K562 (cell line): ENCODE results near the gene CCDC7. TPM values are rescaled to one million over a fixed set of nuclear protein-coding genes. Genes with fewer than 3 reads are reported as not detected.

ENCODE experiments used
- ATAC-seq: fragments of 200-7000 bp; cut with Tn5 transposase; 3 replicates; pipeline ENCODE4 v1.9.1; 2020; ENCODE audit warnings: moderate library complexity
- BruUV-seq: library from RNA; stranded (reverse); fragments of 400-500 nt; replicated peaks from 2 replicates; lab custom pipeline; 2021; lab: Mats Ljungman, UMichigan
- CTCF ChIA-PET: fragments of 300-600 bp; formaldehyde crosslinking; extraction: SDS; loops from one replicate; lab custom pipeline; 2021; ENCODE audit warnings: low intra/inter-chr PET ratio; lab: Yijun Ruan, JAX
- POLR2A ChIA-PET: fragments of 300-600, 350-650 bp; sonication (Branson Sonifier 250); formaldehyde crosslinking; extraction: SDS; loops from one replicate; lab custom pipeline; 2021; ENCODE audit warnings: antibody characterized with exemption, inconsistent platforms; lab: Yijun Ruan, JAX
- DNase-seq, 4 experiments: peaks; one replicate each; pipeline versions ENCODE4 v3.0.0 to v3.0.0-alpha.2; 2011 to 2018; ENCODE audit warnings: low spot score in 3 of 4, mixed read lengths in 3 of 4; ENCODE audit errors: extremely low read depth in 1 of 4
- FAIRE-seq: peaks from 2 replicates; lab custom pipeline; 2011; peaks lifted over from hg19 to GRCh38; lab: Jason Lieb, UNC
- H2AFZ ChIP-seq: 2 replicates; pipeline ENCODE4 v1.6.0; 2011; ENCODE audit warnings: low read depth, low read length, control low read depth, inconsistent platforms
- H3K27ac ChIP-seq: fragments of 200-600 bp; 3 replicates; pipeline ENCODE4 v1.8.0; 2011; ENCODE audit warnings: low read depth, mild to moderate bottlenecking, control low read depth, inconsistent platforms, low read length, moderate library complexity, mixed read lengths; ENCODE audit errors: extremely low read depth
- H3K27me3 ChIP-seq, 2 experiments: fragments of 300-600 bp in 1 of 2; 2 replicates in 1 of 2; 3 replicates in 1 of 2; pipeline versions ENCODE4 v1.6.0 to v1.8.0; 2011; ENCODE audit warnings: inconsistent platforms in 2 of 2, low read length in 2 of 2, mild to moderate bottlenecking in 1 of 2, mixed read lengths in 1 of 2, moderate library complexity in 1 of 2; ENCODE audit not compliant: control insufficient read depth in 2 of 2, insufficient read depth in 2 of 2
- H3K36me3 ChIP-seq: fragments of 300-600 bp; 3 replicates; pipeline ENCODE4 v1.8.0; 2011; ENCODE audit warnings: mild to moderate bottlenecking, low read length, inconsistent platforms; ENCODE audit not compliant: control insufficient read depth, insufficient read depth
- H3K4me1 ChIP-seq, 2 experiments: fragments of 200-600 bp in 1 of 2; replicated peaks in 1 of 2; 2 replicates in 1 of 2; 3 replicates in 1 of 2; pipeline versions ENCODE4 v1.5.1 to v1.8.0; 2011; ENCODE audit warnings: inconsistent platforms in 2 of 2, low read length in 2 of 2, mild to moderate bottlenecking in 1 of 2, mixed read lengths in 1 of 2, moderate library complexity in 1 of 2; ENCODE audit not compliant: control insufficient read depth in 2 of 2, insufficient read depth in 2 of 2
- H3K4me2 ChIP-seq: 2 replicates; pipeline ENCODE4 v1.6.1; 2011; ENCODE audit warnings: low read length, control low read depth, inconsistent platforms, mixed read lengths; ENCODE audit not compliant: insufficient read depth
- H3K4me3 ChIP-seq: fragments of 200-600 bp; sonication (generic), shearing (Covaris generic); 2 replicates; pipeline ENCODE4 v1.5.1; 2016; ENCODE audit warnings: control low read depth, inconsistent platforms
- H3K79me2 ChIP-seq: fragments of 200-600 bp; 3 replicates; pipeline ENCODE4 v1.8.0; 2011; ENCODE audit warnings: low read length, inconsistent platforms; ENCODE audit not compliant: control insufficient read depth, insufficient read depth
- H3K9ac ChIP-seq, 2 experiments: 2 replicates each; pipeline versions ENCODE4 v1.6.0 to v1.6.1; 2011; ENCODE audit warnings: low read depth in 2 of 2, low read length in 2 of 2, control low read depth in 1 of 2, inconsistent platforms in 1 of 2, mild to moderate bottlenecking in 1 of 2, mixed read lengths in 1 of 2; ENCODE audit not compliant: insufficient read depth in 1 of 2
- H3K9me1 ChIP-seq: one replicate; pipeline ENCODE4 v1.6.0; 2011; ENCODE audit warnings: inconsistent platforms, mild to moderate bottlenecking, low read length, moderate library complexity; ENCODE audit not compliant: control insufficient read depth, insufficient read depth
- H3K9me3 ChIP-seq: replicated peaks from 2 replicates; pipeline ENCODE4 v1.5.1; 2011; ENCODE audit warnings: low read depth, low read length, inconsistent platforms; ENCODE audit not compliant: control insufficient read depth, insufficient read depth
- H4K20me1 ChIP-seq: replicated peaks from 2 replicates; pipeline ENCODE4 v1.6.1; 2011; ENCODE audit warnings: low read length, inconsistent platforms, mixed read lengths; ENCODE audit not compliant: control insufficient read depth, insufficient read depth
- CCAR2 ChIP-seq: fragments of 200-400 bp; formaldehyde crosslinking; IDR thresholded peaks from 2 replicates; pipeline ENCODE4 v1.6.1; 2017; ENCODE audit warnings: mild to moderate bottlenecking, low read depth, low read length
- CEBPB ChIP-seq: fragments of 450-650 bp; IDR thresholded peaks from 2 replicates; pipeline ENCODE4 v1.6.1; 2016; ENCODE audit warnings: missing genetic modification characterization, missing compliant biosample characterization
- CEBPG ChIP-seq, 3 experiments: fragments of 200-800 bp in 1 of 3; sonication (Bioruptor generic) in 1 of 3; sonication (generic) in 1 of 3; formaldehyde crosslinking in 1 of 3; IDR thresholded peaks in 2 of 3; conservative IDR thresholded peaks in 1 of 3; 2 replicates each; pipeline versions ENCODE4 v1.6.1 to v1.8.0; 2016 to 2022; ENCODE audit warnings: missing compliant biosample characterization in 2 of 3, missing genetic modification characterization in 2 of 3, mild to moderate bottlenecking in 1 of 3, missing genetic modification reagents in 1 of 3
- HEY1 ChIP-seq: fragments of 250-450 bp; sonication (Bioruptor Pico); IDR thresholded peaks from 2 replicates; pipeline ENCODE4 v1.5.0; 2020; ENCODE audit warnings: mild to moderate bottlenecking, moderate library complexity, borderline replicate concordance
- KDM4B ChIP-seq, 2 experiments: fragments of 450-650 bp in 1 of 2; sonication (generic) in 1 of 2; IDR thresholded peaks; 2 replicates each; pipeline ENCODE4 v1.6.1; 2016 to 2017; ENCODE audit warnings: borderline replicate concordance in 2 of 2, antibody characterized with exemption in 1 of 2, low read depth in 1 of 2, mild to moderate bottlenecking in 1 of 2
- MLLT1 ChIP-seq, 2 experiments: fragments of 450-650 bp; IDR thresholded peaks; 2 replicates each; pipeline ENCODE4 v1.6.1; 2016
- RAD21 ChIP-seq, 2 experiments: fragments of 250-450 bp in 1 of 2; fragments of 450-650 bp in 1 of 2; sonication (Bioruptor Pico) in 1 of 2; formaldehyde crosslinking in 1 of 2; IDR thresholded peaks in 1 of 2; conservative IDR thresholded peaks in 1 of 2; 2 replicates each; pipeline versions ENCODE4 v1.4.0 to v1.8.0; 2020 to 2022; ENCODE audit warnings: mild to moderate bottlenecking in 2 of 2, moderate library complexity in 1 of 2
- RHOXF2B ChIP-seq: fragments of 250-450 bp; sonication (Bioruptor Pico); conservative IDR thresholded peaks from 2 replicates; pipeline ENCODE4 v1.5.1; 2021
- SIN3B ChIP-seq: fragments of 450-650 bp; IDR thresholded peaks from 2 replicates; pipeline ENCODE4 v1.6.1; 2017; ENCODE audit warnings: low read depth, mild to moderate bottlenecking, moderate library complexity
- SMARCE1 ChIP-seq: fragments of 450-650 bp; IDR thresholded peaks from 2 replicates; pipeline ENCODE4 v1.7.1; 2016; ENCODE audit warnings: mild to moderate bottlenecking
- THRAP3 ChIP-seq: fragments of 450-650 bp; IDR thresholded peaks from 2 replicates; pipeline ENCODE4 v1.6.1; 2016; ENCODE audit warnings: mild to moderate bottlenecking, inconsistent platforms, borderline replicate concordance
- VEZF1 ChIP-seq: fragments of 200-800 bp; sonication (Bioruptor generic); IDR thresholded peaks from 2 replicates; pipeline ENCODE4 v1.6.1; 2017; ENCODE audit warnings: missing genetic modification characterization, missing compliant biosample characterization
- ZNF780A ChIP-seq: fragments of 250-450 bp; sonication (Bioruptor Pico); IDR thresholded peaks from 2 replicates; pipeline ENCODE4 v1.5.0; 2021; ENCODE audit warnings: mild to moderate bottlenecking
- WGBS: fragments of 100-300 bp; shearing (Covaris generic); methylation state at CpG from one replicate; pipeline ENCODE4 v1.1.6; 2016; ENCODE audit warnings: low coverage, mixed read lengths; ENCODE audit not compliant: insufficient coverage; ENCODE audit errors: missing lambda C conversion rate; 5-methylcytosine and 5-hydroxymethylcytosine counted together
- in situ Hi-C: fragments of 300-500 bp; cut with MboI; formaldehyde crosslinking; loops from 4 replicates; pipeline ENCODE4 v1.15.0; 2018; ENCODE audit warnings: inconsistent platforms, mixed read lengths
- intact Hi-C: fragments of 100-400 bp; cut with micrococcal nuclease; formaldehyde crosslinking; loops from 2 replicates; pipeline ENCODE4 v1.14.2; 2022
- polyA plus RNA-seq, 8 experiments: library from polyadenylated mRNA; depleted of rRNA in 4 of 8; stranded (reverse) in 5 of 8; unstranded in 3 of 8; fragments of >200 nt; fragmentation: Nextera tagmentation in 2 of 8; fragmentation: Illumina TruSeq in 1 of 8; extraction: Ambion mirVana in 2 of 8; extraction: Trizol in 1 of 8; gene quantifications; 2 replicates each; pipeline versions ENCODE4 v1.2.1 to v1.2.3, GENCODE V29; 2011 to 2014; ENCODE audit warnings: inconsistent platforms in 1 of 8, missing spikeins in 1 of 8
- total RNA-seq, 7 experiments: library from RNA; depleted of rRNA in 6 of 7; stranded (reverse); fragments of >200 nt in 6 of 7; fragmentation: Illumina TruSeq in 2 of 7; extraction: Trizol in 2 of 7; gene quantifications; 2 replicates each; pipeline versions ENCODE4 v1.2.1 to v1.2.3, GENCODE V29; 2011 to 2021; ENCODE audit warnings: low replicate concordance in 1 of 7

Gene CCDC7
- total and polyA plus RNA-seq, 9 of the 15 experiments (the other 6 are each of a cell fraction or from before 2014, with no cell fraction given): 1.5 to 6.6 (median 2.7) TPM

- 0% methylated on average over 1 of the region's 1 CpG for WGBS
- intact Hi-C loops: no loop called here
- ChIA-PET POLR2A (no interaction called here), CTCF (no interaction called here)
- TF ChIP-seq ZNF780A (CRISPR knock-in tag): no peak
- no peak for TF ChIP-seq CCAR2
- no peak for TF ChIP-seq KDM4B (IDR thresholded peaks at IDR 0.05; ENCODE audit: borderline replicate concordance in 2 of 2, low read depth in 1 of 2)
- no peak for TF ChIP-seq SIN3B
- TF ChIP-seq RHOXF2B (CRISPR knock-in tag): no peak
- TF ChIP-seq VEZF1 (CRISPR knock-in tag): no peak
- TF ChIP-seq SMARCE1: no peak
- peak; percentile 84 for TF ChIP-seq CEBPB (tag)
- no peak for TF ChIP-seq CEBPG (CRISPR knock-in tag; IDR thresholded peaks at IDR 0.05)
- peak; percentile 59 to 98 for TF ChIP-seq CEBPG (tag; conservative IDR thresholded peaks at IDR 0.05 in 1 of 2, IDR thresholded peaks at IDR 0.05 in 1 of 2)
- no peak for TF ChIP-seq HEY1 (CRISPR knock-in tag)
- TF ChIP-seq RAD21 (CRISPR knock-in tag; conservative IDR thresholded peaks at IDR 0.05 in 1 of 2, IDR thresholded peaks at IDR 0.05 in 1 of 2): no peak
- TF ChIP-seq MLLT1 (IDR thresholded peaks at IDR 0.05): no peak
- TF ChIP-seq THRAP3: no peak
- FAIRE-seq (no peak), ATAC-seq (no peak), DNase-seq (no peak)
- no peaks in the 10 kb centered on the region for H3K27me3 ChIP-seq
- no peaks in the 10 kb centered on the region for H3K79me2 ChIP-seq
- no peaks in the 10 kb centered on the region for H3K4me1 ChIP-seq
- no peak overlapping the region for H3K9ac ChIP-seq
- no peak overlapping the region for H3K4me2 ChIP-seq
- H2AFZ ChIP-seq: no peak overlapping the region
- in situ Hi-C loops: no loop called here
- H3K4me3 ChIP-seq: no peak overlapping the region
- BruUV-seq: no TSS peak
- no peaks in the 10 kb centered on the region for H3K9me1 ChIP-seq
- no peak overlapping the region for H3K27ac ChIP-seq
- H4K20me1 ChIP-seq: no peaks in the 10 kb centered on the region
- no peaks in the 10 kb centered on the region for H3K9me3 ChIP-seq
- no peaks in the 10 kb centered on the region for H3K36me3 ChIP-seq
Observed at GRCh38 chr10:32627183-32627582, 181.2 kb downstream of the CCDC7 start.
